ENCODE results near the gene CD68. TPM values are rescaled to one million over a fixed set of nuclear protein-coding genes. Genes with fewer than 3 reads are reported as not detected.
A peak's percentile ranks its signal among the peaks of the same experiment; 100 is the strongest.

Gene CD68
- total RNA-seq, 6 experiments from 2014 or later = 46.6 to 71.7 (median 68.5) TPM

GRCh38 chr17:7560172-7561027 lies 19.0 kb upstream of the CD68 start:
- peak overlapping the region; percentile 99 for H3K4me3 Mint-ChIP-seq
- H3K27ac Mint-ChIP-seq = peak overlapping the region; percentile 91
- DNase-seq = no peak
- TF ChIP-seq CTCF (IDR thresholded peaks at IDR 0.05) = no peak
- H3K27me3 Mint-ChIP-seq (ENCODE audit: insufficient read depth) = peaks cover 8% of the 10 kb centered on the region
- peaks cover 8% of the 10 kb centered on the region for H3K36me3 Mint-ChIP-seq (ENCODE audit: low read depth)
- H3K4me1 Mint-ChIP-seq (ENCODE audit: low read depth) = peaks cover 41% of the 10 kb centered on the region
- no peaks in the 10 kb centered on the region for H3K9me3 Mint-ChIP-seq

- peak; percentile 79 for TF ChIP-seq CTCF (IDR thresholded peaks at IDR 0.05)
- Mint-ChIP-seq H3K36me3 (ENCODE audit: low read depth) (peaks cover 8% of the 10 kb centered on the region), H3K27me3 (ENCODE audit: insufficient read depth) (peaks cover 5% of the 10 kb centered on the region), H3K4me1 (ENCODE audit: low read depth) (peaks cover 41% of the 10 kb centered on the region), H3K27ac (peak overlapping the region; percentile 91), H3K4me3 (peak overlapping the region; percentile 99), H3K9me3 (no peaks in the 10 kb centered on the region)
- DNase-seq = peak; percentile 73
These were observed 18.3 kb upstream of the CD68 start for GRCh38 chr17:7561028-7561575.

GRCh38 chr17:7561589-7562207 lies 17.7 kb upstream of the CD68 start, which contains the start of gene SENP3:
Gene SENP3, plus strand, starts transcription at chr17:7561919. Its CDS starts 1,158 bp downstream, at chr17:7563077.
- peak within 1 kb of the TSS; percentile 91 for H3K27ac Mint-ChIP-seq
- DNase-seq = peak; percentile 77
- H3K4me1 Mint-ChIP-seq (ENCODE audit: low read depth) = peaks cover 41% of the 10 kb centered on the region
- no peak for TF ChIP-seq CTCF (IDR thresholded peaks at IDR 0.05)
- H3K9me3 Mint-ChIP-seq = no peaks in the 10 kb centered on the region
- H3K27me3 Mint-ChIP-seq (ENCODE audit: insufficient read depth) = peaks cover 3% of the 10 kb centered on the region
- peak within 1 kb of the TSS; percentile 99 for H3K4me3 Mint-ChIP-seq
- peaks cover 8% of the 10 kb centered on the region for H3K36me3 Mint-ChIP-seq (ENCODE audit: low read depth)

- peaks cover 41% of the 10 kb centered on the region for H3K4me1 Mint-ChIP-seq (ENCODE audit: low read depth)
- peak overlapping the region; percentile 88 for H3K27ac Mint-ChIP-seq
- H3K27me3 Mint-ChIP-seq (ENCODE audit: insufficient read depth) = peaks cover 3% of the 10 kb centered on the region
- H3K4me3 Mint-ChIP-seq = peak overlapping the region; percentile 99
- no peak for TF ChIP-seq CTCF (IDR thresholded peaks at IDR 0.05)
- no peaks in the 10 kb centered on the region for H3K9me3 Mint-ChIP-seq
- no peak for DNase-seq
- H3K36me3 Mint-ChIP-seq (ENCODE audit: low read depth) = peaks cover 8% of the 10 kb centered on the region
These were observed 17.2 kb upstream of the CD68 start for GRCh38 chr17:7562208-7562605.

GRCh38 chr17:7563115-7563869 lies 16.1 kb upstream of the CD68 start:
- no peak for TF ChIP-seq CTCF (IDR thresholded peaks at IDR 0.05)
- peaks cover 12% of the 10 kb centered on the region for H3K36me3 Mint-ChIP-seq (ENCODE audit: low read depth)
- peak overlapping the region; percentile 99 for H3K4me3 Mint-ChIP-seq
- DNase-seq = no peak
- H3K27me3 Mint-ChIP-seq (ENCODE audit: insufficient read depth) = peaks cover 3% of the 10 kb centered on the region
- H3K4me1 Mint-ChIP-seq (ENCODE audit: low read depth) = peaks cover 42% of the 10 kb centered on the region
- H3K9me3 Mint-ChIP-seq = no peaks in the 10 kb centered on the region
- H3K27ac Mint-ChIP-seq = peak overlapping the region; percentile 88
